Endothelial cell of umbilical vein (primary cell): ENCODE data around the gene NAV2. TPM values are rescaled to one million over a fixed set of nuclear protein-coding genes. Genes with fewer than 3 reads are reported as not detected.

Experiments used
- BruUV-seq: library from RNA; stranded (reverse); fragments of 400-500 nt; replicated peaks from 2 replicates; lab custom pipeline; 2021; lab: Mats Ljungman, UMichigan
- CTCF ChIA-PET: fragments of 300-600, 350-600 bp; sonication (Branson Sonifier 250); formaldehyde crosslinking; loops from one replicate; lab custom pipeline; 2021; ENCODE audit warnings: antibody characterized with exemption, inconsistent platforms; lab: Charles Lee
- POLR2A ChIA-PET: fragments of 300-600, 350-600 bp; sonication (Branson Sonifier 250); formaldehyde crosslinking; loops from one replicate; lab custom pipeline; 2021; ENCODE audit warnings: antibody characterized with exemption, inconsistent platforms; lab: Charles Lee
- DNase-seq: peaks from one replicate; pipeline ENCODE4 v3.0.0-alpha.2; 2011; ENCODE audit warnings: low read depth, low spot score
- FAIRE-seq: peaks from 2 replicates; lab custom pipeline; 2011; peaks lifted over from hg19 to GRCh38; lab: Jason Lieb, UNC
- H2AFZ ChIP-seq: 2 replicates; pipeline ENCODE4 v1.6.0; 2012; ENCODE audit warnings: low read depth, low read length, control low read depth, inconsistent platforms
- H3K27ac ChIP-seq: 2 replicates; pipeline ENCODE4 v1.5.1; 2011; ENCODE audit warnings: low read depth, mild to moderate bottlenecking, control low read depth, low read length, moderate library complexity; ENCODE audit not compliant: insufficient read depth
- H3K27me3 ChIP-seq, 2 experiments: 2 replicates each; pipeline versions ENCODE4 v1.6.0 to v1.6.1; 2011; ENCODE audit warnings: low read length in 2 of 2, mixed read lengths in 1 of 2; ENCODE audit not compliant: control insufficient read depth in 2 of 2, insufficient read depth in 2 of 2
- H3K36me3 ChIP-seq, 2 experiments: 2 replicates in 1 of 2; 3 replicates in 1 of 2; pipeline ENCODE4 v1.5.1; 2011; ENCODE audit warnings: low read length in 2 of 2, mild to moderate bottlenecking in 1 of 2, moderate library complexity in 1 of 2; ENCODE audit not compliant: control insufficient read depth in 2 of 2, insufficient read depth in 2 of 2; ENCODE audit errors: extremely low read depth in 1 of 2
- H3K4me1 ChIP-seq: 3 replicates; pipeline ENCODE4 v1.5.1; 2011; ENCODE audit warnings: mild to moderate bottlenecking, low read length; ENCODE audit not compliant: control insufficient read depth, insufficient read depth; ENCODE audit errors: extremely low read depth
- H3K4me2 ChIP-seq: 2 replicates; pipeline ENCODE4 v1.6.1; 2011; ENCODE audit warnings: low read length, control low read depth, mixed read lengths; ENCODE audit not compliant: insufficient read depth
- H3K4me3 ChIP-seq, 3 experiments: fragments of 200-600 bp in 1 of 3; sonication (generic), shearing (Covaris generic) in 1 of 3; replicated peaks in 1 of 3; 2 replicates each; pipeline ENCODE4 v1.5.1; 2011 to 2016; ENCODE audit warnings: control low read depth in 3 of 3, low read length in 3 of 3, mild to moderate bottlenecking in 2 of 3, inconsistent platforms in 1 of 3, low read depth in 1 of 3, moderate library complexity in 1 of 3; ENCODE audit not compliant: insufficient read depth in 1 of 3
- H3K79me2 ChIP-seq: 2 replicates; pipeline ENCODE4 v1.6.0; 2012; ENCODE audit warnings: low read length, inconsistent platforms; ENCODE audit not compliant: control insufficient read depth, insufficient read depth
- H3K9ac ChIP-seq: replicated peaks from 2 replicates; pipeline ENCODE3; 2011; ENCODE audit warnings: low read length, control low read depth; ENCODE audit not compliant: insufficient read depth; ENCODE audit errors: extremely low read depth
- H3K9me1 ChIP-seq: replicated peaks from 3 replicates; pipeline ENCODE4 v1.6.0; 2011; ENCODE audit warnings: mild to moderate bottlenecking, low read length; ENCODE audit not compliant: control insufficient read depth, insufficient read depth; ENCODE audit errors: extremely low read depth
- H3K9me3 ChIP-seq: replicated peaks from 2 replicates; pipeline ENCODE4 v1.5.1; 2012; ENCODE audit warnings: low read length, inconsistent platforms; ENCODE audit not compliant: control insufficient read depth, insufficient read depth
- H4K20me1 ChIP-seq: replicated peaks from 2 replicates; pipeline ENCODE3; 2011; ENCODE audit warnings: mild to moderate bottlenecking, low read length; ENCODE audit not compliant: control insufficient read depth, insufficient read depth; ENCODE audit errors: extremely low read depth
- EZH2 ChIP-seq: IDR thresholded peaks from 2 replicates; pipeline ENCODE4 v1.6.1; 2012; ENCODE audit warnings: borderline replicate concordance, low read depth, mild to moderate bottlenecking, moderate library complexity, low read length, inconsistent platforms; ENCODE audit not compliant: severe bottlenecking
- FOS ChIP-seq: IDR thresholded peaks from 2 replicates; pipeline ENCODE4 v1.6.1; 2011; ENCODE audit warnings: mild to moderate bottlenecking, low read length, moderate library complexity, borderline replicate concordance; ENCODE audit not compliant: insufficient read depth
- GATA2 ChIP-seq: IDR thresholded peaks from 2 replicates; pipeline ENCODE4 v1.7.0; 2011; ENCODE audit warnings: low read depth, mild to moderate bottlenecking, moderate library complexity, mixed read lengths, low read length; ENCODE audit not compliant: insufficient read length, insufficient read depth
- JUN ChIP-seq: IDR thresholded peaks from 2 replicates; pipeline ENCODE4 v1.6.1; 2011; ENCODE audit warnings: borderline replicate concordance, low read depth; ENCODE audit not compliant: insufficient read length, insufficient read depth
- MYC ChIP-seq: IDR thresholded peaks from one replicate; pipeline ENCODE4 v1.6.1; 2011; ENCODE audit warnings: mild to moderate bottlenecking, low read depth, low read length
- POLR2A ChIP-seq: IDR thresholded peaks from 2 replicates; pipeline ENCODE4 v1.6.1; 2012; ENCODE audit warnings: low read depth, mild to moderate bottlenecking, control low read depth, low read length
- POLR2AphosphoS5 ChIP-seq: IDR thresholded peaks from 2 replicates; pipeline ENCODE4 v1.6.1; 2012; ENCODE audit warnings: low read depth, mild to moderate bottlenecking, control low read depth, low read length, moderate library complexity; ENCODE audit not compliant: insufficient read depth
- dilution Hi-C: fragments of 300-500 bp; cut with MboI; formaldehyde crosslinking; loops from one replicate; pipeline ENCODE4 v1.15.0; 2019; ENCODE audit warnings: low sequenced_read_pairs; ENCODE audit not compliant: extremely low pct_ligation_motif_present
- intact Hi-C: fragments of 100-400 bp; cut with micrococcal nuclease; formaldehyde crosslinking; loops from one replicate; pipeline ENCODE4 v1.10.0; 2022
- polyA plus RNA-seq, 4 experiments: library from polyadenylated mRNA; depleted of rRNA in 3 of 4; stranded (reverse) in 3 of 4; unstranded in 1 of 4; fragments of >200 nt; gene quantifications; 2 replicates each; pipeline versions ENCODE4 v1.2.1 to v1.2.3, GENCODE V29; 2011 to 2012; ENCODE audit warnings: missing spikeins in 1 of 4
- total RNA-seq: library from RNA; stranded (reverse); gene quantifications from 2 replicates; pipeline ENCODE4 v1.2.3, GENCODE V29; 2021
- TF ChIP-seq, protein P1 (sequence below): IDR thresholded peaks from 2 replicates; pipeline ENCODE4 v1.6.1; 2011; ENCODE audit not compliant: insufficient read depth, insufficient read length
- TF ChIP-seq, protein P2 (sequence below), 2 donors: IDR thresholded peaks; 1 replicate in 1 of 2; 2 replicates in 1 of 2; pipeline ENCODE4 v1.5.1; 2011; ENCODE audit warnings: low read length in 2 of 2, mild to moderate bottlenecking in 2 of 2, moderate library complexity in 2 of 2, control low read depth in 1 of 2, inconsistent platforms in 1 of 2, low read depth in 1 of 2; ENCODE audit not compliant: insufficient read depth in 1 of 2; ENCODE audit errors: extremely low read depth in 1 of 2

The NAV2 gene
- total and polyA plus RNA-seq, 2 donors (not counting 3 experiments of a cell fraction or from before 2014, with no cell fraction given) = 10.9 to 68.0 TPM

DNA sequence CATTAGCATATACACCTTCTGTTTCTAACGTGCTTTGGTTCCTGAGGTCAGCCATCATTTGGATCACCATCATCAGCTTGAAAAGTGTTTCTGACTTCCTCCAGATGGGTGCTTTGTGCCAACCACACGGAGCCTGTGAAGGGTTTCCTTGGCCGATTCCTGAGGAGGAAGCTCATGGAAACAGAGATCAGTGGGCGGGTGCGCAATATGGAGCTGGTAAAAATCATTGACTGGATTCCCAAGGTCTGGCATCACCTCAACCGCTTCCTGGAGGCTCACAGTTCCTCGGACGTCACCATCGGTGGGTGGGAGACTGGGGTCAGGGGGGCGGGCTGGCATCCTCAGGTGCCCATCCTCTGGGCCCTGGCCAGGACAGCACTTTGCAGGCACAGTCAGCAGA lies 392.8 kb downstream of the NAV2 start:
- Histone ChIP-seq H3K9me3 (no peaks in the 10 kb centered on the region), H3K9ac (no peak overlapping the region), H3K27me3 (no peaks in the 10 kb centered on the region), H3K4me3 (no peak overlapping the region), H3K4me2 (no peak overlapping the region), H3K4me1 (peaks cover 12% of the 10 kb centered on the region), H3K9me1 (no peaks in the 10 kb centered on the region), H2AFZ (no peak overlapping the region), H4K20me1 (no peaks in the 10 kb centered on the region), H3K27ac (no peak overlapping the region), H3K79me2 (no peaks in the 10 kb centered on the region), H3K36me3 (peaks cover 5 to 22% of the 10 kb centered on the region in 2 experiments)
- no peak for TF ChIP-seq MYC
- TF ChIP-seq GATA2 = no peak
- TF ChIP-seq POLR2A = no peak
- TF ChIP-seq POLR2AphosphoS5 = no peak
- TF ChIP-seq, protein P1, sequence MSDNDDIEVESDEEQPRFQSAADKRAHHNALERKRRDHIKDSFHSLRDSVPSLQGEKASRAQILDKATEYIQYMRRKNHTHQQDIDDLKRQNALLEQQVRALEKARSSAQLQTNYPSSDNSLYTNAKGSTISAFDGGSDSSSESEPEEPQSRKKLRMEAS = no peak
- TF ChIP-seq JUN = no peak
- no peak for TF ChIP-seq FOS
- TF ChIP-seq EZH2 = no peak
- TF ChIP-seq, protein P2, sequence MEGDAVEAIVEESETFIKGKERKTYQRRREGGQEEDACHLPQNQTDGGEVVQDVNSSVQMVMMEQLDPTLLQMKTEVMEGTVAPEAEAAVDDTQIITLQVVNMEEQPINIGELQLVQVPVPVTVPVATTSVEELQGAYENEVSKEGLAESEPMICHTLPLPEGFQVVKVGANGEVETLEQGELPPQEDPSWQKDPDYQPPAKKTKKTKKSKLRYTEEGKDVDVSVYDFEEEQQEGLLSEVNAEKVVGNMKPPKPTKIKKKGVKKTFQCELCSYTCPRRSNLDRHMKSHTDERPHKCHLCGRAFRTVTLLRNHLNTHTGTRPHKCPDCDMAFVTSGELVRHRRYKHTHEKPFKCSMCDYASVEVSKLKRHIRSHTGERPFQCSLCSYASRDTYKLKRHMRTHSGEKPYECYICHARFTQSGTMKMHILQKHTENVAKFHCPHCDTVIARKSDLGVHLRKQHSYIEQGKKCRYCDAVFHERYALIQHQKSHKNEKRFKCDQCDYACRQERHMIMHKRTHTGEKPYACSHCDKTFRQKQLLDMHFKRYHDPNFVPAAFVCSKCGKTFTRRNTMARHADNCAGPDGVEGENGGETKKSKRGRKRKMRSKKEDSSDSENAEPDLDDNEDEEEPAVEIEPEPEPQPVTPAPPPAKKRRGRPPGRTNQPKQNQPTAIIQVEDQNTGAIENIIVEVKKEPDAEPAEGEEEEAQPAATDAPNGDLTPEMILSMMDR (IDR thresholded peaks at IDR 0.05; ENCODE audit: extremely low read depth in 1 of 2, insufficient read depth in 1 of 2, low read depth in 1 of 2, low read length in 2 of 2) = no peak
- FAIRE-seq (no peak), DNase-seq (no peak)
- intact Hi-C loops = no loop called here
- ChIA-PET CTCF (interaction anchor here (1.1 to 1.4 kb wide), 2 partner anchors 9 to 23 kb away, joined by 3 to 6 read pairs; no protein-coding TSS in a partner anchor), POLR2A (no interaction called here)
- no TSS peak for BruUV-seq
- dilution Hi-C loops = no loop called here
